HepG2 (cell line): ENCODE measurements around the gene ATOSB. TPM values are rescaled to one million over a fixed set of nuclear protein-coding genes. Genes with fewer than 3 reads are reported as not detected.
A peak's percentile ranks its signal among the peaks of the same experiment; 100 is the strongest.

Experiments
- CCAR2 ChIP-seq: fragments of 200-400 bp; formaldehyde crosslinking; optimal IDR thresholded peaks from 2 replicates; pipeline ENCODE3; 2018; ENCODE audit warnings: low read depth, mild to moderate bottlenecking, low read length, moderate library complexity
- GTF3A ChIP-seq: sonication (generic); formaldehyde crosslinking; conservative IDR thresholded peaks from 2 replicates; pipeline ENCODE4 v1.4.0; 2020; ENCODE audit warnings: mild to moderate bottlenecking, missing genetic modification reagents
- POLR2AphosphoS2 ChIP-seq: IDR thresholded peaks from 2 replicates; pipeline ENCODE4 v1.6.1; 2011; ENCODE audit warnings: low read depth, low read length, improper control_type of control experiment
- RAD21 ChIP-seq: fragments of 450-650 bp; formaldehyde crosslinking; IDR thresholded peaks from 2 replicates; pipeline ENCODE4 v1.5.0; 2020; ENCODE audit warnings: mild to moderate bottlenecking
- SMAD9 ChIP-seq: sonication (generic); formaldehyde crosslinking; IDR thresholded peaks from 2 replicates; pipeline ENCODE4 v1.5.1; 2020; ENCODE audit warnings: mild to moderate bottlenecking, missing genetic modification reagents
- TARDBP ChIP-seq: sonication (generic); formaldehyde crosslinking; IDR thresholded peaks from 2 replicates; pipeline ENCODE4 v1.8.0; 2022; ENCODE audit warnings: mild to moderate bottlenecking, missing genetic modification reagents
- ZC3H13 ChIP-seq: sonication (generic); formaldehyde crosslinking; IDR thresholded peaks from 2 replicates; pipeline ENCODE4 v1.8.1; 2023; ENCODE audit warnings: mild to moderate bottlenecking, missing genetic modification reagents, moderate library complexity
- ZFP82 ChIP-seq: sonication (generic); formaldehyde crosslinking; IDR thresholded peaks from 2 replicates; pipeline ENCODE4 v1.5.1; 2020; ENCODE audit warnings: mild to moderate bottlenecking, missing genetic modification reagents, borderline replicate concordance
- ZIK1 ChIP-seq: sonication (generic); formaldehyde crosslinking; IDR thresholded peaks from 2 replicates; pipeline ENCODE4 v1.5.0; 2020; ENCODE audit warnings: mild to moderate bottlenecking, low read depth, missing genetic modification reagents, borderline replicate concordance
- ZNF318 ChIP-seq: sonication (generic); formaldehyde crosslinking; IDR thresholded peaks from 2 replicates; pipeline ENCODE4 v1.4.0; 2020; ENCODE audit warnings: mild to moderate bottlenecking, missing genetic modification reagents
- ZNF543 ChIP-seq: sonication (generic); formaldehyde crosslinking; IDR thresholded peaks from 2 replicates; pipeline ENCODE4 v1.4.0; 2020; ENCODE audit warnings: mild to moderate bottlenecking, missing genetic modification reagents
- polyA plus RNA-seq, 8 experiments: library from polyadenylated mRNA; depleted of rRNA in 3 of 8; stranded (reverse) in 7 of 8; unstranded in 1 of 8; fragments of >200 nt; fragmentation: Illumina TruSeq in 4 of 8; extraction: Trizol in 4 of 8; gene quantifications; 2 replicates each; pipeline versions ENCODE4 v1.2.1 to v1.2.3, GENCODE V29; 2011 to 2016; ENCODE audit warnings: low read depth in 4 of 8, missing spikeins in 1 of 8, mixed read lengths in 1 of 8; ENCODE audit not compliant: insufficient read depth in 1 of 8
- total RNA-seq, 5 experiments: library from RNA; depleted of rRNA; stranded (reverse); fragments of >200 nt; fragmentation: Illumina TruSeq; extraction: Trizol; gene quantifications; 2 replicates each; pipeline ENCODE4 v1.2.3, GENCODE V29; 2016; ENCODE audit warnings: low read depth in 1 of 5
- TF ChIP-seq, protein P1 (sequence below): sonication (generic); formaldehyde crosslinking; IDR thresholded peaks from 2 replicates; pipeline ENCODE4 v1.8.1; 2022; ENCODE audit warnings: low read depth, mild to moderate bottlenecking, missing genetic modification reagents
- TF ChIP-seq, protein P2 (sequence below): sonication (generic); formaldehyde crosslinking; conservative IDR thresholded peaks from 2 replicates; pipeline ENCODE4 v1.4.0; 2020; ENCODE audit warnings: missing genetic modification reagents

Gene ATOSB
- total and polyA plus RNA-seq, 2 of the 13 experiments (the other 11 are each of a cell fraction or from before 2014, with no cell fraction given), result 1.9 to 6.4 TPM

DNA sequence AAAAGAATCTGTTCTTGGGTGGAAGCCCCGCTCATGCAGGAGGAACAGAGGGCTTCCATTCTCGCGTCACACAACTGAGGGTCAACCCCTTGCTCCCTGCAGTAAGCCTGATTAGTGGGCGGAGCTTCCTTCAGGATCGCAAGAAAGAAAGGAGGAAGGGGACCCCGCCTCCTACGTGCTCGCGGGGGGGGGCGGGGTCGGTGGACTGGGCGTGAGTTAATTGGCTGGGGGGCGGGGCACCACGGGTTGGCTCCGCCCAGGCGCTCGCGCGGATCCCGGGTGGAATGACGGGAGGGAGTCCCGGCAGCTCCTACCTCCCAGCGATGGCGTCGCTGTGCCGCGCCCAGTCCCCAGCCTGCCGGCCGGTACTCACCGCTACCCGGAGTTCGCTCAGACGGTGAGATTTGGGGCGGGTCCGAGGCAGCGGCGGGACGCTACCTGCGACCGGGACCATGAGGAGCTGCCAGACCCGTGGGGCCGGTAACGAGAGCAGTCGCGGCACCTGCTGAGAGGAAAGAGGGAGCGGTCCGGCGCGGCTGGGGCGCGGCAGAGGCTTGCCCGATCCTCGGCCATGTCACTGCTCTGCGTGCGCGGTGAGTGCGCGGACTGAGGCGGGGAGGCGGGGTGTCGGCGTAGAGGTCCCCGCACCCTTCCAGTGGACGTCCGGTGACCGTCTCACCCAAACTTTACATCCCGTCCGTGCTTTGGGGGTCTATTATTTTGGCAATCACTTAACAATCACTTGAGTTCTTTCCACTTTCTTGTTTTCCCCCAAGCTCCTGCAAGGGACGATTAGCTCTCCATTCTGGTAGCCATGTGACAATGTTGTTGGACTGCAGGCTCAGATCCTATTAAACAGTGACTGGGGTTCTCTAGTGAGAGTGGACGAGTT lies 46.3 kb upstream of the ATOSB start, which contains the start of gene UNC13B (continued):
- no peak for TF ChIP-seq ZNF318 (CRISPR knock-in tag)
- TF ChIP-seq TARDBP (CRISPR knock-in tag), result peak; percentile 49; the same call in 1 of the 2 replicates
- TF ChIP-seq SMAD9 (CRISPR knock-in tag), result no peak; the same call in 1 of the 2 replicates
- TF ChIP-seq CCAR2, result no peak
- TF ChIP-seq ZC3H13 (CRISPR knock-in tag), result peak; percentile 71
- TF ChIP-seq, protein P1, sequence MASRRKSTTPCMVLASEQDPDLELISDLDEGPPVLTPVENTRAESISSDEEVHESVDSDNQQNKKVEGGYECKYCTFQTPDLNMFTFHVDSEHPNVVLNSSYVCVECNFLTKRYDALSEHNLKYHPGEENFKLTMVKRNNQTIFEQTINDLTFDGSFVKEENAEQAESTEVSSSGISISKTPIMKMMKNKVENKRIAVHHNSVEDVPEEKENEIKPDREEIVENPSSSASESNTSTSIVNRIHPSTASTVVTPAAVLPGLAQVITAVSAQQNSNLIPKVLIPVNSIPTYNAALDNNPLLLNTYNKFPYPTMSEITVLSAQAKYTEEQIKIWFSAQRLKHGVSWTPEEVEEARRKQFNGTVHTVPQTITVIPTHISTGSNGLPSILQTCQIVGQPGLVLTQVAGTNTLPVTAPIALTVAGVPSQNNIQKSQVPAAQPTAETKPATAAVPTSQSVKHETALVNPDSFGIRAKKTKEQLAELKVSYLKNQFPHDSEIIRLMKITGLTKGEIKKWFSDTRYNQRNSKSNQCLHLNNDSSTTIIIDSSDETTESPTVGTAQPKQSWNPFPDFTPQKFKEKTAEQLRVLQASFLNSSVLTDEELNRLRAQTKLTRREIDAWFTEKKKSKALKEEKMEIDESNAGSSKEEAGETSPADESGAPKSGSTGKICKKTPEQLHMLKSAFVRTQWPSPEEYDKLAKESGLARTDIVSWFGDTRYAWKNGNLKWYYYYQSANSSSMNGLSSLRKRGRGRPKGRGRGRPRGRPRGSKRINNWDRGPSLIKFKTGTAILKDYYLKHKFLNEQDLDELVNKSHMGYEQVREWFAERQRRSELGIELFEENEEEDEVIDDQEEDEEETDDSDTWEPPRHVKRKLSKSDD (CRISPR knock-in tag), result peak; percentile 92
- TF ChIP-seq ZIK1 (CRISPR knock-in tag), result no peak
- TF ChIP-seq, protein P2, sequence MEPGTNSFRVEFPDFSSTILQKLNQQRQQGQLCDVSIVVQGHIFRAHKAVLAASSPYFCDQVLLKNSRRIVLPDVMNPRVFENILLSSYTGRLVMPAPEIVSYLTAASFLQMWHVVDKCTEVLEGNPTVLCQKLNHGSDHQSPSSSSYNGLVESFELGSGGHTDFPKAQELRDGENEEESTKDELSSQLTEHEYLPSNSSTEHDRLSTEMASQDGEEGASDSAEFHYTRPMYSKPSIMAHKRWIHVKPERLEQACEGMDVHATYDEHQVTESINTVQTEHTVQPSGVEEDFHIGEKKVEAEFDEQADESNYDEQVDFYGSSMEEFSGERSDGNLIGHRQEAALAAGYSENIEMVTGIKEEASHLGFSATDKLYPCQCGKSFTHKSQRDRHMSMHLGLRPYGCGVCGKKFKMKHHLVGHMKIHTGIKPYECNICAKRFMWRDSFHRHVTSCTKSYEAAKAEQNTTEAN (CRISPR knock-in tag), result no peak
- TF ChIP-seq GTF3A (CRISPR knock-in tag), result peak; percentile 22; the same call in 1 of the 2 replicates
- no peak for TF ChIP-seq POLR2AphosphoS2
- TF ChIP-seq RAD21, result peak; percentile 32
- no peak for TF ChIP-seq ZFP82 (CRISPR knock-in tag)
- 0 out of 2 replicates have a peak, but pooled peaks have one; percentile 44 for TF ChIP-seq ZNF543 (CRISPR knock-in tag)
